ENCODE data around the gene STEAP3. TPM values are rescaled to one million over a fixed set of nuclear protein-coding genes. Genes with fewer than 3 reads are reported as not detected.

The STEAP3 gene
- total and polyA plus RNA-seq, 8 donors: 6.6 to 28.2 (median 19.5) TPM

GRCh38 chr2:119180892-119181291, 42.7 kb upstream of the STEAP3 start:
- Histone ChIP-seq H3K4me1 (no peaks in the 10 kb centered on the region), H3K27ac (no peak overlapping the region), H3K4me3 (no peak overlapping the region), H3K36me3 (no peaks in the 10 kb centered on the region), H3K27me3 (no peaks in the 10 kb centered on the region), H3K9me3 (no peaks in the 10 kb centered on the region)
- no peak for DNase-seq
- WGBS, 2 donors: 86 to 89% methylated on average over 5 of the region's 5 CpGs
- TF ChIP-seq CTCF (IDR thresholded peaks at IDR 0.05): no peak
- intact Hi-C loops (cut with DNase I): no loop called here
- ATAC-seq: no peak
- no peak for FAIRE-seq

GRCh38 chr2:119181391-119181790, 42.2 kb upstream of the STEAP3 start:
- TF ChIP-seq CTCF (IDR thresholded peaks at IDR 0.05): no peak
- Histone ChIP-seq H3K4me1 (no peaks in the 10 kb centered on the region), H3K27ac (no peak overlapping the region), H3K36me3 (no peaks in the 10 kb centered on the region), H3K9me3 (no peaks in the 10 kb centered on the region), H3K4me3 (no peak overlapping the region), H3K27me3 (no peaks in the 10 kb centered on the region)
- ATAC-seq (no peak), DNase-seq (no peak), FAIRE-seq (no peak)
- intact Hi-C loops (cut with DNase I): no loop called here
- 87 to 93% methylated on average over 10 of the region's 10 CpGs for WGBS, 2 donors

GRCh38 chr2:119181791-119182445, 41.7 kb upstream of the STEAP3 start:
- H3K9me3 ChIP-seq: no peaks in the 10 kb centered on the region
- intact Hi-C loops (cut with DNase I): no loop called here
- H3K36me3 ChIP-seq: no peaks in the 10 kb centered on the region
- no peak for TF ChIP-seq CTCF (IDR thresholded peaks at IDR 0.05)
- no peak for DNase-seq
- no peaks in the 10 kb centered on the region for H3K27me3 ChIP-seq
- no peak for ATAC-seq
- WGBS, 2 donors: 87 to 89% methylated on average over 13 of the region's 13 CpGs
- H3K27ac ChIP-seq: no peak overlapping the region
- no peak for FAIRE-seq
- no peak overlapping the region for H3K4me3 ChIP-seq
- no peaks in the 10 kb centered on the region for H3K4me1 ChIP-seq

- H3K4me1 ChIP-seq: no peaks in the 10 kb centered on the region
- 91 to 94% methylated on average over 7 of the region's 7 CpGs for WGBS, 2 donors
- TF ChIP-seq CTCF (IDR thresholded peaks at IDR 0.05): no peak
These were observed 39.1 kb upstream of the STEAP3 start for GRCh38 chr2:119184512-119184911.

GRCh38 chr2:119190321-119191111, 33.1 kb upstream of the STEAP3 start:
- ATAC-seq (no peak), DNase-seq (no peak), FAIRE-seq (no peak)
- Histone ChIP-seq H3K4me3 (no peak overlapping the region), H3K9me3 (no peaks in the 10 kb centered on the region), H3K36me3 (no peaks in the 10 kb centered on the region), H3K27me3 (no peaks in the 10 kb centered on the region), H3K4me1 (no peaks in the 10 kb centered on the region), H3K27ac (no peak overlapping the region)
- TF ChIP-seq CTCF (IDR thresholded peaks at IDR 0.05): no peak
- 66 to 82% methylated on average over 8 of the region's 8 CpGs for WGBS, 2 donors
- intact Hi-C loops (cut with DNase I): no loop called here

More at GRCh38 chr2:119184512-119184911, 39.1 kb upstream of the STEAP3 start:
- H3K27me3 ChIP-seq: no peaks in the 10 kb centered on the region
- no peaks in the 10 kb centered on the region for H3K9me3 ChIP-seq
- no peak for DNase-seq
- no peak for ATAC-seq
- H3K27ac ChIP-seq: no peak overlapping the region
- intact Hi-C loops (cut with DNase I): no loop called here
- no peaks in the 10 kb centered on the region for H3K36me3 ChIP-seq
- H3K4me3 ChIP-seq: no peak overlapping the region
- no peak for FAIRE-seq
